ENCODE results near the gene ZNF385B.

DNA sequence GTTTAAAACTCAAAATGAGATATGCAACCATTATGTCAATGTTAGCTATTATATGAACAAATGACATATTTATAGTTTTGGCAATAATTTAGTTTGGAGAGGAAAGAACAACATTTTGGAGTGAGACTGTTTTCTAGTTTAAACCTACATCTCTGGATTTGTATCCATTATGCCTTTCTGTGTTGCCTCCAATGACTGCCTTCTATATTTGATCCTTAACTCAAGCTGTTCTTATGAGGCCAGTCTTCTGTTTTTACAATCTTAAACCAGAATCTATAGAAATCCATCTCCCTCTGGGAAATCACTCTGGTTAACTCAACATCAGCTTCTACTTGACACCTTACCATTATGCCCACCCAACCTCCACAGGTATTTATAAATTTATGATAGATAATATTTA, 67.5 kb downstream of the ZNF385B start:
- TF ChIP-seq, protein P1, sequence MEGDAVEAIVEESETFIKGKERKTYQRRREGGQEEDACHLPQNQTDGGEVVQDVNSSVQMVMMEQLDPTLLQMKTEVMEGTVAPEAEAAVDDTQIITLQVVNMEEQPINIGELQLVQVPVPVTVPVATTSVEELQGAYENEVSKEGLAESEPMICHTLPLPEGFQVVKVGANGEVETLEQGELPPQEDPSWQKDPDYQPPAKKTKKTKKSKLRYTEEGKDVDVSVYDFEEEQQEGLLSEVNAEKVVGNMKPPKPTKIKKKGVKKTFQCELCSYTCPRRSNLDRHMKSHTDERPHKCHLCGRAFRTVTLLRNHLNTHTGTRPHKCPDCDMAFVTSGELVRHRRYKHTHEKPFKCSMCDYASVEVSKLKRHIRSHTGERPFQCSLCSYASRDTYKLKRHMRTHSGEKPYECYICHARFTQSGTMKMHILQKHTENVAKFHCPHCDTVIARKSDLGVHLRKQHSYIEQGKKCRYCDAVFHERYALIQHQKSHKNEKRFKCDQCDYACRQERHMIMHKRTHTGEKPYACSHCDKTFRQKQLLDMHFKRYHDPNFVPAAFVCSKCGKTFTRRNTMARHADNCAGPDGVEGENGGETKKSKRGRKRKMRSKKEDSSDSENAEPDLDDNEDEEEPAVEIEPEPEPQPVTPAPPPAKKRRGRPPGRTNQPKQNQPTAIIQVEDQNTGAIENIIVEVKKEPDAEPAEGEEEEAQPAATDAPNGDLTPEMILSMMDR (IDR thresholded peaks at IDR 0.05): no peak
- TF ChIP-seq POLR2A (IDR thresholded peaks at IDR 0.05) (no peak), EP300 (IDR thresholded peaks at IDR 0.05) (no peak)

Data from ovary (tissue), 3 donors.